Measurements from ENCODE around the gene CDK5.

GRCh38 chr7:151012031-151012692 is 45.5 kb downstream of the CDK5 start:
- no peak for TF ChIP-seq POLR2AphosphoS5 (IDR thresholded peaks at IDR 0.05; ENCODE audit: low read depth, low read length)
- TF ChIP-seq CTCF (IDR thresholded peaks at IDR 0.05 in 2 of 3, conservative IDR thresholded peaks at IDR 0.05 in 1 of 3; ENCODE audit: borderline replicate concordance in 1 of 3, insufficient read depth in 1 of 3, low read depth in 2 of 3, low read length in 2 of 3) = no peak
- TF ChIP-seq POLR2A (IDR thresholded peaks at IDR 0.05; ENCODE audit: borderline replicate concordance, extremely low read depth, insufficient read depth, insufficient read length) = no peak
- TF ChIP-seq EZH2 (IDR thresholded peaks at IDR 0.05) = no peak
- no peak for TF ChIP-seq EZH2phosphoT487 (IDR thresholded peaks at IDR 0.05; ENCODE audit: borderline replicate concordance)
- TF ChIP-seq SRF (IDR thresholded peaks at IDR 0.05; ENCODE audit: low read depth) = no peak
- no peak for TF ChIP-seq ZFX (IDR thresholded peaks at IDR 0.05)
- TF ChIP-seq, protein P1, sequence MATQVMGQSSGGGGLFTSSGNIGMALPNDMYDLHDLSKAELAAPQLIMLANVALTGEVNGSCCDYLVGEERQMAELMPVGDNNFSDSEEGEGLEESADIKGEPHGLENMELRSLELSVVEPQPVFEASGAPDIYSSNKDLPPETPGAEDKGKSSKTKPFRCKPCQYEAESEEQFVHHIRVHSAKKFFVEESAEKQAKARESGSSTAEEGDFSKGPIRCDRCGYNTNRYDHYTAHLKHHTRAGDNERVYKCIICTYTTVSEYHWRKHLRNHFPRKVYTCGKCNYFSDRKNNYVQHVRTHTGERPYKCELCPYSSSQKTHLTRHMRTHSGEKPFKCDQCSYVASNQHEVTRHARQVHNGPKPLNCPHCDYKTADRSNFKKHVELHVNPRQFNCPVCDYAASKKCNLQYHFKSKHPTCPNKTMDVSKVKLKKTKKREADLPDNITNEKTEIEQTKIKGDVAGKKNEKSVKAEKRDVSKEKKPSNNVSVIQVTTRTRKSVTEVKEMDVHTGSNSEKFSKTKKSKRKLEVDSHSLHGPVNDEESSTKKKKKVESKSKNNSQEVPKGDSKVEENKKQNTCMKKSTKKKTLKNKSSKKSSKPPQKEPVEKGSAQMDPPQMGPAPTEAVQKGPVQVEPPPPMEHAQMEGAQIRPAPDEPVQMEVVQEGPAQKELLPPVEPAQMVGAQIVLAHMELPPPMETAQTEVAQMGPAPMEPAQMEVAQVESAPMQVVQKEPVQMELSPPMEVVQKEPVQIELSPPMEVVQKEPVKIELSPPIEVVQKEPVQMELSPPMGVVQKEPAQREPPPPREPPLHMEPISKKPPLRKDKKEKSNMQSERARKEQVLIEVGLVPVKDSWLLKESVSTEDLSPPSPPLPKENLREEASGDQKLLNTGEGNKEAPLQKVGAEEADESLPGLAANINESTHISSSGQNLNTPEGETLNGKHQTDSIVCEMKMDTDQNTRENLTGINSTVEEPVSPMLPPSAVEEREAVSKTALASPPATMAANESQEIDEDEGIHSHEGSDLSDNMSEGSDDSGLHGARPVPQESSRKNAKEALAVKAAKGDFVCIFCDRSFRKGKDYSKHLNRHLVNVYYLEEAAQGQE (IDR thresholded peaks at IDR 0.05; ENCODE audit: low read depth) = no peak
- no peak for TF ChIP-seq MAX (IDR thresholded peaks at IDR 0.05)
- no peak for TF ChIP-seq EGR1 (IDR thresholded peaks at IDR 0.05; ENCODE audit: low read depth)
- TF ChIP-seq JUND (IDR thresholded peaks at IDR 0.05) = no peak
- no peak for TF ChIP-seq ATF3 (IDR thresholded peaks at IDR 0.05)
- no peak for TF ChIP-seq RAD21 (IDR thresholded peaks at IDR 0.05; ENCODE audit: low read depth)

Measured in HCT116 (cell line).